Measurements from ENCODE around the gene MPZL2. TPM values are rescaled to one million over a fixed set of nuclear protein-coding genes. Genes with fewer than 3 reads are reported as not detected.
A peak's percentile ranks its signal among the peaks of the same experiment; 100 is the strongest.

MPZL2 gene
- total and polyA plus RNA-seq, 2 experiments from 2014 or later, result 2.6 to 4.2 TPM

DNA sequence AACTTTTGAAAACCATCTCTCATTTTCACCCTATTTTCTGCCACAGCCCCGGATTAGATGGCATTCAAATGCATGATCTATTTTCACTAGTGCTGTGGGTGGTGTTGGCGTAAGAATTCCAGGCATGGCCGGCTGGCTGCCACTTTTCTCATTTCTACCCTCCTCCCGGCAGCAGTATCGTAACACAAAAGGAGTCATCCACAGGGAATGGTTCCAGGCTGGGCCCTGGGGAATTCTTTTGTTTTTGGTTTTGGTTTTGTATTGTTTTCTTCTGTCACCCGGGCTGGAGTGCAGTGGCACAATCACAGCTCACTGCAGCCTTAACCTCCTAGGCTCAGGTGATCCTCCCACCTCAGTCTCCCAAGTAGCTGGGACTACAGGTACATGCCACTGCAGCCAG is 53.1 kb downstream of the MPZL2 start:
- Histone ChIP-seq H3K4me1 (ENCODE audit: insufficient read depth) (peaks cover 48% of the 10 kb centered on the region), H3K79me2 (replicated peaks; ENCODE audit: insufficient read depth) (no peaks in the 10 kb centered on the region), H4K20me1 (replicated peaks; ENCODE audit: insufficient read depth) (no peaks in the 10 kb centered on the region), H3F3A (replicated peaks; ENCODE audit: low read depth) (no peaks in the 10 kb centered on the region), H2AFZ (no peak overlapping the region), H3K36me3 (ENCODE audit: insufficient read depth) (no peaks in the 10 kb centered on the region), H3K4me3 (no peak overlapping the region), H3K4me2 (peak overlapping the region; percentile 34), H3K27ac (ENCODE audit: low read depth) (peak overlapping the region; percentile 47; the same call in 1 of the 2 replicates), H3K27me3 (ENCODE audit: insufficient read depth) (no peaks in the 10 kb centered on the region), H3K9me2 (ENCODE audit: insufficient read depth) (peaks cover 4% of the 10 kb centered on the region; the same call in 1 of the 2 replicates)
- TF ChIP-seq CREB1 (CRISPR knock-in tag; IDR thresholded peaks at IDR 0.05; ENCODE audit: low read depth) (peak; percentile 10; the same call in 1 of the 2 replicates), STAT1 (IDR thresholded peaks at IDR 0.05; ENCODE audit: unreplicated experiment) (no peak)
- TF ChIP-seq, protein P1, sequence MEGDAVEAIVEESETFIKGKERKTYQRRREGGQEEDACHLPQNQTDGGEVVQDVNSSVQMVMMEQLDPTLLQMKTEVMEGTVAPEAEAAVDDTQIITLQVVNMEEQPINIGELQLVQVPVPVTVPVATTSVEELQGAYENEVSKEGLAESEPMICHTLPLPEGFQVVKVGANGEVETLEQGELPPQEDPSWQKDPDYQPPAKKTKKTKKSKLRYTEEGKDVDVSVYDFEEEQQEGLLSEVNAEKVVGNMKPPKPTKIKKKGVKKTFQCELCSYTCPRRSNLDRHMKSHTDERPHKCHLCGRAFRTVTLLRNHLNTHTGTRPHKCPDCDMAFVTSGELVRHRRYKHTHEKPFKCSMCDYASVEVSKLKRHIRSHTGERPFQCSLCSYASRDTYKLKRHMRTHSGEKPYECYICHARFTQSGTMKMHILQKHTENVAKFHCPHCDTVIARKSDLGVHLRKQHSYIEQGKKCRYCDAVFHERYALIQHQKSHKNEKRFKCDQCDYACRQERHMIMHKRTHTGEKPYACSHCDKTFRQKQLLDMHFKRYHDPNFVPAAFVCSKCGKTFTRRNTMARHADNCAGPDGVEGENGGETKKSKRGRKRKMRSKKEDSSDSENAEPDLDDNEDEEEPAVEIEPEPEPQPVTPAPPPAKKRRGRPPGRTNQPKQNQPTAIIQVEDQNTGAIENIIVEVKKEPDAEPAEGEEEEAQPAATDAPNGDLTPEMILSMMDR (conservative IDR thresholded peaks at IDR 0.05; ENCODE audit: low read depth in 2 of 2), result no peak
- TF ChIP-seq, protein P2, sequence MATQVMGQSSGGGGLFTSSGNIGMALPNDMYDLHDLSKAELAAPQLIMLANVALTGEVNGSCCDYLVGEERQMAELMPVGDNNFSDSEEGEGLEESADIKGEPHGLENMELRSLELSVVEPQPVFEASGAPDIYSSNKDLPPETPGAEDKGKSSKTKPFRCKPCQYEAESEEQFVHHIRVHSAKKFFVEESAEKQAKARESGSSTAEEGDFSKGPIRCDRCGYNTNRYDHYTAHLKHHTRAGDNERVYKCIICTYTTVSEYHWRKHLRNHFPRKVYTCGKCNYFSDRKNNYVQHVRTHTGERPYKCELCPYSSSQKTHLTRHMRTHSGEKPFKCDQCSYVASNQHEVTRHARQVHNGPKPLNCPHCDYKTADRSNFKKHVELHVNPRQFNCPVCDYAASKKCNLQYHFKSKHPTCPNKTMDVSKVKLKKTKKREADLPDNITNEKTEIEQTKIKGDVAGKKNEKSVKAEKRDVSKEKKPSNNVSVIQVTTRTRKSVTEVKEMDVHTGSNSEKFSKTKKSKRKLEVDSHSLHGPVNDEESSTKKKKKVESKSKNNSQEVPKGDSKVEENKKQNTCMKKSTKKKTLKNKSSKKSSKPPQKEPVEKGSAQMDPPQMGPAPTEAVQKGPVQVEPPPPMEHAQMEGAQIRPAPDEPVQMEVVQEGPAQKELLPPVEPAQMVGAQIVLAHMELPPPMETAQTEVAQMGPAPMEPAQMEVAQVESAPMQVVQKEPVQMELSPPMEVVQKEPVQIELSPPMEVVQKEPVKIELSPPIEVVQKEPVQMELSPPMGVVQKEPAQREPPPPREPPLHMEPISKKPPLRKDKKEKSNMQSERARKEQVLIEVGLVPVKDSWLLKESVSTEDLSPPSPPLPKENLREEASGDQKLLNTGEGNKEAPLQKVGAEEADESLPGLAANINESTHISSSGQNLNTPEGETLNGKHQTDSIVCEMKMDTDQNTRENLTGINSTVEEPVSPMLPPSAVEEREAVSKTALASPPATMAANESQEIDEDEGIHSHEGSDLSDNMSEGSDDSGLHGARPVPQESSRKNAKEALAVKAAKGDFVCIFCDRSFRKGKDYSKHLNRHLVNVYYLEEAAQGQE (IDR thresholded peaks at IDR 0.05; ENCODE audit: unreplicated experiment), result no peak
- TF ChIP-seq, protein P3, sequence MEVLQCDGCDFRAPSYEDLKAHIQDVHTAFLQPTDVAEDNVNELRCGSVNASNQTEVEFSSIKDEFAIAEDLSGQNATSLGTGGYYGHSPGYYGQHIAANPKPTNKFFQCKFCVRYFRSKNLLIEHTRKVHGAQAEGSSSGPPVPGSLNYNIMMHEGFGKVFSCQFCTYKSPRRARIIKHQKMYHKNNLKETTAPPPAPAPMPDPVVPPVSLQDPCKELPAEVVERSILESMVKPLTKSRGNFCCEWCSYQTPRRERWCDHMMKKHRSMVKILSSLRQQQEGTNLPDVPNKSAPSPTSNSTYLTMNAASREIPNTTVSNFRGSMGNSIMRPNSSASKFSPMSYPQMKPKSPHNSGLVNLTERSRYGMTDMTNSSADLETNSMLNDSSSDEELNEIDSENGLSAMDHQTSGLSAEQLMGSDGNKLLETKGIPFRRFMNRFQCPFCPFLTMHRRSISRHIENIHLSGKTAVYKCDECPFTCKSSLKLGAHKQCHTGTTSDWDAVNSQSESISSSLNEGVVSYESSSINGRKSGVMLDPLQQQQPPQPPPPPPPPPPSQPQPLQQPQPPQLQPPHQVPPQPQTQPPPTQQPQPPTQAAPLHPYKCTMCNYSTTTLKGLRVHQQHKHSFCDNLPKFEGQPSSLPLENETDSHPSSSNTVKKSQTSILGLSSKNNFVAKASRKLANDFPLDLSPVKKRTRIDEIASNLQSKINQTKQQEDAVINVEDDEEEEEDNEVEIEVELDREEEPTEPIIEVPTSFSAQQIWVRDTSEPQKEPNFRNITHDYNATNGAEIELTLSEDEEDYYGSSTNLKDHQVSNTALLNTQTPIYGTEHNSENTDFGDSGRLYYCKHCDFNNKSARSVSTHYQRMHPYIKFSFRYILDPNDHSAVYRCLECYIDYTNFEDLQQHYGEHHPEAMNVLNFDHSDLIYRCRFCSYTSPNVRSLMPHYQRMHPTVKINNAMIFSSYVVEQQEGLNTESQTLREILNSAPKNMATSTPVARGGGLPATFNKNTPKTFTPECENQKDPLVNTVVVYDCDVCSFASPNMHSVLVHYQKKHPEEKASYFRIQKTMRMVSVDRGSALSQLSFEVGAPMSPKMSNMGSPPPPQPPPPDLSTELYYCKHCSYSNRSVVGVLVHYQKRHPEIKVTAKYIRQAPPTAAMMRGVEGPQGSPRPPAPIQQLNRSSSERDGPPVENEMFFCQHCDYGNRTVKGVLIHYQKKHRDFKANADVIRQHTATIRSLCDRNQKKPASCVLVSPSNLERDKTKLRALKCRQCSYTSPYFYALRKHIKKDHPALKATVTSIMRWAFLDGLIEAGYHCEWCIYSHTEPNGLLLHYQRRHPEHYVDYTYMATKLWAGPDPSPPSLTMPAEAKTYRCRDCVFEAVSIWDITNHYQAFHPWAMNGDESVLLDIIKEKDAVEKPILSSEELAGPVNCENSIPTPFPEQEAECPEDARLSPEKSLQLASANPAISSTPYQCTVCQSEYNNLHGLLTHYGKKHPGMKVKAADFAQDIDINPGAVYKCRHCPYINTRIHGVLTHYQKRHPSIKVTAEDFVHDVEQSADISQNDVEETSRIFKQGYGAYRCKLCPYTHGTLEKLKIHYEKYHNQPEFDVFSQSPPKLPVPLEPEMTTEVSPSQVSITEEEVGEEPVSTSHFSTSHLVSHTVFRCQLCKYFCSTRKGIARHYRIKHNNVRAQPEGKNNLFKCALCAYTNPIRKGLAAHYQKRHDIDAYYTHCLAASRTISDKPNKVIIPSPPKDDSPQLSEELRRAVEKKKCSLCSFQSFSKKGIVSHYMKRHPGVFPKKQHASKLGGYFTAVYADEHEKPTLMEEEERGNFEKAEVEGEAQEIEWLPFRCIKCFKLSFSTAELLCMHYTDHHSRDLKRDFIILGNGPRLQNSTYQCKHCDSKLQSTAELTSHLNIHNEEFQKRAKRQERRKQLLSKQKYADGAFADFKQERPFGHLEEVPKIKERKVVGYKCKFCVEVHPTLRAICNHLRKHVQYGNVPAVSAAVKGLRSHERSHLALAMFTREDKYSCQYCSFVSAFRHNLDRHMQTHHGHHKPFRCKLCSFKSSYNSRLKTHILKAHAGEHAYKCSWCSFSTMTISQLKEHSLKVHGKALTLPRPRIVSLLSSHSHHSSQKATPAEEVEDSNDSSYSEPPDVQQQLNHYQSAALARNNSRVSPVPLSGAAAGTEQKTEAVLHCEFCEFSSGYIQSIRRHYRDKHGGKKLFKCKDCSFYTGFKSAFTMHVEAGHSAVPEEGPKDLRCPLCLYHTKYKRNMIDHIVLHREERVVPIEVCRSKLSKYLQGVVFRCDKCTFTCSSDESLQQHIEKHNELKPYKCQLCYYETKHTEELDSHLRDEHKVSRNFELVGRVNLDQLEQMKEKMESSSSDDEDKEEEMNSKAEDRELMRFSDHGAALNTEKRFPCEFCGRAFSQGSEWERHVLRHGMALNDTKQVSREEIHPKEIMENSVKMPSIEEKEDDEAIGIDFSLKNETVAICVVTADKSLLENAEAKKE (CRISPR knock-in tag; IDR thresholded peaks at IDR 0.05), result 0 out of 2 replicates have a peak, but pooled peaks have one; percentile 21
- Mint-ChIP-seq H3K9me3 (no peaks in the 10 kb centered on the region), H3K4me3 (peak overlapping the region; percentile 5; the same call in 1 of the 3 replicates), H3K27me3 (ENCODE audit: insufficient read depth, low read depth, poor library complexity) (peaks cover 20% of the 10 kb centered on the region), H3K36me3 (ENCODE audit: low read depth) (no peaks in the 10 kb centered on the region), H3K27ac (peak overlapping the region; percentile 24; the same call in 1 of the 2 replicates), H3K4me1 (peaks cover 52% of the 10 kb centered on the region)
- ATAC-seq (peak; percentile 83), DNase-seq (ENCODE audit: low spot score) (peak; percentile 77)
